Gastrocnemius medialis (tissue), 4 donors: ENCODE data around the gene ELMO1.

Experiments used
- CTCF ChIP-seq, 5 experiments: fragments of 450-650 bp in 3 of 5; fragments of 200-600 bp in 2 of 5; sonication (generic) in 2 of 5; IDR thresholded peaks in 4 of 5; conservative IDR thresholded peaks in 1 of 5; 1 replicate in 4 of 5; 2 replicates in 1 of 5; pipeline ENCODE4 v1.5.1; 2016 to 2019; ENCODE audit warnings: antibody characterized with exemption in 5 of 5, mild to moderate bottlenecking in 3 of 5, moderate library complexity in 3 of 5
- POLR2A ChIP-seq, 2 donors: fragments of 450-650 bp; IDR thresholded peaks; one replicate each; pipeline ENCODE4 v1.6.1; 2017; ENCODE audit warnings: antibody characterized with exemption in 2 of 2, mild to moderate bottlenecking in 2 of 2, moderate library complexity in 2 of 2

- TF ChIP-seq CTCF (IDR thresholded peaks at IDR 0.05 in 4 of 5, conservative IDR thresholded peaks at IDR 0.05 in 1 of 5), result no peak
- TF ChIP-seq POLR2A (IDR thresholded peaks at IDR 0.05), result peak in 1 of 2 donors; percentile 33
Measured at GRCh38 chr7:37245590-37245989, 203.1 kb downstream of the ELMO1 start.
